IPS-18c (cell line): ENCODE measurements around the gene USP53.
A peak's percentile ranks its signal among the peaks of the same experiment; 100 is the strongest.

Source experiments
- H3K4me3 ChIP-seq: 2 replicates; pipeline ENCODE4 v1.7.0; 2013; ENCODE audit warnings: low read depth, mild to moderate bottlenecking, low read length, moderate library complexity; ENCODE audit not compliant: insufficient read depth
- H3K9me3 ChIP-seq: one replicate; pipeline ENCODE4 v1.6.1; 2013; ENCODE audit warnings: mild to moderate bottlenecking, low read length, moderate library complexity; ENCODE audit not compliant: control insufficient read depth, insufficient read depth

Gene USP53

DNA sequence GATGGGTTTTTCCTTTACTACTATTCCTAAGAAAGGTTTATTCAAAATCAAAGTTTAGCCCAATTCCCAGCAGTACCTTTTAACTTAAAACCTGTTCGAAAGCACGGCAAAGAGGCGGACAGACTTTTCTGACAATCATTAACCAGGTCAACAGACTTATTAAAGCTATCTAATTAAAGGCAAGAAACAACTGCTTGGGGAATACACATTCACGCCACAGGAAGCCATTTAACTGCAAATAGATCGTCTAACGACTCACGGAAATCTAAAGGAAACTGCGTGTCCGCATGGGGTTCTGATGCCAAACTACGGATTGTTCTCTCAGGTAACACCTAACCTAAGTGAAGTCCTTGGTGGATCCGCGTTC, 663 bp upstream of the USP53 start:
- no peaks in the 10 kb centered on the region for H3K9me3 ChIP-seq
- H3K4me3 ChIP-seq, result peak overlapping the region; percentile 92

GRCh38 chr4:119212964-119213606, 572 bp downstream of the USP53 start:
- no peaks in the 10 kb centered on the region for H3K9me3 ChIP-seq
- peak overlapping the region; percentile 92 for H3K4me3 ChIP-seq

- no peaks in the 10 kb centered on the region for H3K9me3 ChIP-seq
- no peak overlapping the region for H3K4me3 ChIP-seq
These were observed 5.6 kb downstream of the USP53 start for GRCh38 chr4:119218093-119218492.

DNA sequence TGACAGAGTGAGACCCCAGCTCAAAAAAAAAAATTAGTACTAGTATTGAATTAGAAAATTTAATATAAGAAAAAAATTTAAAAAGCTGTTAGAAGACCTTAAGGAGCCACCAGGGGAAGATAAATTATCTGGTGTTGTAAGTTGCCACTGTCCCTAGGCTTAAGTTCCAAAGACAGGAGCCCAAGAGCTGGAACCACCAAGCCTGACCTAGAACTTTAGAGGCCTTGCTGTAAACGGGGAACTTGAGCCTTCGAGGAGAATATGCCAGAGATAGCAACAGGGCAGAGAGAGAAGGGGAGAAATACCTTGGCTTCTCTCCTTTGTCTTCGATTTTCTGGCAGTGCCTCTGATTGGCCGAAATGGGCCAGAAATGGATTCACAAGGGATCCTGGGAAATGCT, 8.9 kb downstream of the USP53 start:
- H3K9me3 ChIP-seq, result no peaks in the 10 kb centered on the region
- H3K4me3 ChIP-seq, result no peak overlapping the region

- H3K9me3 ChIP-seq, result no peaks in the 10 kb centered on the region
- H3K4me3 ChIP-seq, result no peak overlapping the region
These were observed 15.2 kb downstream of the USP53 start for GRCh38 chr4:119227690-119228089.

DNA sequence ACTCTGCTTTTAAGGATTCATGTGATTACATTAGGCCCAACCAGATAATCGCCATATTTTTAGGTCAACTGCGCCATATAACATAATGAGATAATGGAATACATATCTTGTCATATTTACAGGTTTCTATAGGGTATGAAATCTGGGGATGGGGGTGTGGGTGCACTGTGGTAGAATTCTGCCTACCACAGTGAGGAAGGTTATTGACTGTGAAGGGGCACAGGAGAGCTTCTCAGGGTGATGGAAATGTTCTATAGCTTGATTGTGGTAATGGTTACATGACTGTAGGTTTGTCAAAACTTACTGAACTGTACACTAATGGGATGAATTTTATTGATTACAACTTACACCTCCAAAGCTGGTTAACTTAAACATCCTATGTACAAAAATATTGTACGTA, 15.9 kb downstream of the USP53 start:
- Histone ChIP-seq H3K9me3 (no peaks in the 10 kb centered on the region), H3K4me3 (no peak overlapping the region)

- H3K9me3 ChIP-seq, result no peaks in the 10 kb centered on the region
- H3K4me3 ChIP-seq, result no peak overlapping the region
These were observed 17.6 kb downstream of the USP53 start for GRCh38 chr4:119229908-119230687.

DNA sequence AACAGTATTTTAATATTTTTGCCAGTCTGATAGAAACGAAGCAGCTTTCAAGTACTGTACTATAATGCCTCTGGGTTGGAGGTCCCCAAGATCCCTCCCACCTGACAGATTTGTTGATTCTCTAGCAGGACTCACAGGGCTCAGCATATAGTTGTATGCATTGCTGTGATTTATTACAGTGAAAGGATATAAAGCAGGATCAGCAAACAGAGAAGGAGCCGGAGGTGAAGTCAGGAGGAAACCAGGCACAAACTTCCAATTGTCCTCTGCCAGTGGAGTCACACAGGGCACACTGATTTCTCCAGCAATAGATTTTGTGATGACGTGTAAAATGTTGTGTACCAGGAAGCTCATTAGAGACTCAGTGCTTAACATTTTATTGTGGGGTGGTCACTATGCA, 19.0 kb downstream of the USP53 start:
- H3K4me3 ChIP-seq, result no peak overlapping the region
- H3K9me3 ChIP-seq, result no peaks in the 10 kb centered on the region

- no peaks in the 10 kb centered on the region for H3K9me3 ChIP-seq
- H3K4me3 ChIP-seq, result no peak overlapping the region
These were observed 19.8 kb downstream of the USP53 start for GRCh38 chr4:119232286-119232685.

DNA sequence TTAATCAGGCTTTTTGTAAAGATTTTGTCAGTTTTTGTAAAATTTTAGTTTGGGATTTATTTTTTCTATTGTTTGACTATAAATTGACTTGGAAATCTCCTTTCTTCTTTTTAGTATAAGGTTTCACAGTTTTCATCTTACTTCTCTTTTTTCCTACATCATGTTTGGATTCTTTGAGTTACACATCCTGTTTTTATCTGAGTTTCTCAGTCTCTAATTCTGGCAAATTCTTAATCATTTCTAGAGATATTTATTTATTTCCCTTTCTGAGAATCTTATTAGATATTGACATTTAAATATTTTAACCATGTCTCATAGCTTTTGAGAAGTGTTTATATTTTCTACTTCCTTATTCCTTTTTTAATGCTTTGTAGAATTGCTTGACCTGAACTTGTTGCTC, 20.7 kb downstream of the USP53 start:
- H3K4me3 ChIP-seq, result no peak overlapping the region
- H3K9me3 ChIP-seq, result no peaks in the 10 kb centered on the region

GRCh38 chr4:119233750-119234149, 21.2 kb downstream of the USP53 start:
- no peak overlapping the region for H3K4me3 ChIP-seq
- H3K9me3 ChIP-seq, result no peaks in the 10 kb centered on the region

GRCh38 chr4:119237201-119237600, 24.7 kb downstream of the USP53 start:
- Histone ChIP-seq H3K9me3 (no peaks in the 10 kb centered on the region), H3K4me3 (no peak overlapping the region)

- Histone ChIP-seq H3K9me3 (no peaks in the 10 kb centered on the region), H3K4me3 (no peak overlapping the region)
These were observed 25.1 kb downstream of the USP53 start for GRCh38 chr4:119237642-119238041.

DNA sequence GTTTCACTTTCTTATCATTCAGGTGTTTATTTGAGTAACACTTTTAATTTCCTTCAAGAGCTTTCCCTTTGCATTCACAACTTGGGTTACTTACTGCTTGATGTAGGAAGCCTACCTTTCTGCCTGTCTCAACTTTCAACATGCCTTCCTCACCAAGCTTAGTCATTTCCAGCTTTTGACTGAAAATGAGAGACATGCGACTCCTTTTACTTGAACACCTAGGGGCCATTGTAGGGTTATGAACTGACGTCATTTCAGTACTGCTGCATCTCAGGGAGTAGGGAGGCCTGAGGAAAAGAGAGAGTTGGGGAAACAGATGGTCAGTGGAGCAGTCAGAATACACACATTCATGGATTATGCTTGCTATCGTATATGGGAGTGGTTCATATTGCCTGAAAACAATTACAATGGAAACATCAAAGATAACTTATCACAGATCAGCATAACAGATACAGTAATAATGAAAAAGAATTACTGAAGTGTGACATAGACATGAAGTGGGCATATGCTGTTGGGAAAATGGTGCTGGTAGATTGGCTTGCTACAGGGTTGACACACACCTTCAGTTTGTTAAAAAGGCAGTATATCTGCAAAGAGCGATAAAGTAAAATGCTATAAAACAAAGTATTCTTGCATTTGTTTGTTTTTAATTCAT, 25.7 kb downstream of the USP53 start:
- Histone ChIP-seq H3K9me3 (no peaks in the 10 kb centered on the region), H3K4me3 (no peak overlapping the region)

DNA sequence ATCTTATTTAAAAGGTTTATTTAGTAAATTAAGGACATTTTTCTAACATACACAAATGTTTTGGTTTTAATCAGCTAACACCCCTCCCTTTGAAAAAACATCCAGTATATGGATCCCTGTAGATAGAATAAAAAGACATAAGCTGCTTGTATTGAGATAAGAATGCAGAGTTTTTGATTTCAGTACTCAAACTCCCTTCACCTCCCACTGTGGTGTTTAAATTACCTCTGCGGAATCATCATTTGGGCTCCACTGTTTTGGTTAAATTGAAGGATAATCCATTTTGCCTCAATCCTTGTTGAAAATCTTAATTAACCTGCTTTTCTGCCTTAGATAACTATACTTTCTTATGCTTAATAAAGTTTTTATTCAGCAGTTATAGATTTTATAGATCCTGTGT, 27.6 kb downstream of the USP53 start:
- Histone ChIP-seq H3K4me3 (no peak overlapping the region), H3K9me3 (no peaks in the 10 kb centered on the region)

GRCh38 chr4:119240568-119240967, 28.1 kb downstream of the USP53 start:
- H3K4me3 ChIP-seq, result no peak overlapping the region
- no peaks in the 10 kb centered on the region for H3K9me3 ChIP-seq

- H3K9me3 ChIP-seq, result no peaks in the 10 kb centered on the region
- H3K4me3 ChIP-seq, result no peak overlapping the region
These were observed 29.9 kb downstream of the USP53 start for GRCh38 chr4:119242417-119242816.

GRCh38 chr4:119243868-119244267, 31.4 kb downstream of the USP53 start:
- no peaks in the 10 kb centered on the region for H3K9me3 ChIP-seq
- H3K4me3 ChIP-seq, result no peak overlapping the region
